ENCODE data around the gene NSFL1C. TPM values are rescaled to one million over a fixed set of nuclear protein-coding genes. Genes with fewer than 3 reads are reported as not detected.
A peak's percentile ranks its signal among the peaks of the same experiment; 100 is the strongest.

The NSFL1C gene
- total RNA-seq, 2 experiments from 2014 or later = 67.2 to 67.9 TPM

DNA sequence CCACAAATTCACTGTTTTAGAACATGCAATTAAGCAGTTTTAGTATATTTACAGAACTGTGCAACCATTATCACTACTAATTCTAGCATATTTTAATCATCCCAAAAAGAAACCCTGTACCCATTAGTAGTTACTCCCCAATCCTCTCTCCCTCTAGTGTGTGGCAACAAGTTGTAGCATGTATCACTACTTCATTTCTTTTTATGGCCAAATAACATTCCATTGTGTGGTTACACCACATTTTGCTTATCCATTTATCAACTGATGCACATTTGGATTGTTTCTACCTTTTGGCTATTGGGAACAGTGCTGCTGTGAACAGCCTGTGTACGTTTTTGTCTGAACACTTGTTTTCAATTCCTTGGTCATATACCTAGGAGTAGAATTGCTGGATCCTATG is 42.3 kb downstream of the NSFL1C start:
- Mint-ChIP-seq H3K9me3 (peaks cover 9% of the 10 kb centered on the region), H3K36me3 (ENCODE audit: low read depth) (no peaks in the 10 kb centered on the region), H3K27ac (no peak overlapping the region), H3K4me1 (ENCODE audit: low read depth) (peaks cover 9% of the 10 kb centered on the region), H3K4me3 (no peak overlapping the region), H3K27me3 (peaks cover 5% of the 10 kb centered on the region)
- ATAC-seq = no peak
- intact Hi-C loops (cut with micrococcal nuclease) = no loop called here
- ChIA-PET CTCF (interaction anchor here (1.0 to 1.6 kb wide), 2 partner anchors 43 to 82 kb away, joined by 3 to 4 read pairs; partner anchors contain the start of gene NSFL1C), POLR2A (no interaction called here)
- DNase-seq = no peak
- no peak for TF ChIP-seq CTCF (IDR thresholded peaks at IDR 0.05)

DNA sequence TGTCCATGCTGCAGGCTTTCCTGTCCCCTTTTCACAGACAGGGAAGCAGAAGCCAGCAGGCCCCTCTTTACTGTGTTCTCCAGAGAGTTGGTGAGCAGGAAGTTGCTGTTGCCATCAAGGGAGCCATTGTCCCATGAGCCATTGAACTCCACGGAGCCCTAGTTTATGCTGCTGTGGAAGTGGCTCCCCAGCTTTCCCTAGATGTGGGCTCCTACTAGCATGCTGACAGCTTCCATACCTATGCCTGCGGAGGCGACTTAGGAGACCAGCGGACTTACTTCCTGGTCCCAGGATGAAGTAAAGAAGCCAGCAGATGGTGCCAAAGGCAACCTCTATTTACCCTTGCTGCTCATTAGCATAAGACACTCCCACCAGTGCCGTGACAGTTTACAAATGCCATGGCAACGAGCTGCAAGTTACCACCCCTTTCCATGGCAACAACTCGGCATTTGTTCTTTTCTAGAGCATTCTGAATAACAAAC is 43.0 kb downstream of the NSFL1C start:
- H3K27ac Mint-ChIP-seq = no peak overlapping the region
- H3K4me3 Mint-ChIP-seq = no peak overlapping the region
- no peaks in the 10 kb centered on the region for H3K36me3 Mint-ChIP-seq (ENCODE audit: low read depth)
- ChIA-PET CTCF (interaction anchor here (1.0 to 1.6 kb wide), 2 partner anchors 43 to 83 kb away, joined by 3 to 4 read pairs; partner anchors contain the start of gene NSFL1C), POLR2A (interaction anchor here (0.7 kb wide), 1 partner anchor 186 kb away, joined by 3 read pairs; no protein-coding TSS in a partner anchor)
- intact Hi-C loops (cut with micrococcal nuclease) = no loop called here
- peaks cover 13% of the 10 kb centered on the region for H3K9me3 Mint-ChIP-seq
- DNase-seq (peak; percentile 44), ATAC-seq (peak; percentile 47)
- TF ChIP-seq CTCF (IDR thresholded peaks at IDR 0.05) = no peak
- peaks cover 9% of the 10 kb centered on the region for H3K4me1 Mint-ChIP-seq (ENCODE audit: low read depth)
- H3K27me3 Mint-ChIP-seq = peaks cover 6% of the 10 kb centered on the region

DNA sequence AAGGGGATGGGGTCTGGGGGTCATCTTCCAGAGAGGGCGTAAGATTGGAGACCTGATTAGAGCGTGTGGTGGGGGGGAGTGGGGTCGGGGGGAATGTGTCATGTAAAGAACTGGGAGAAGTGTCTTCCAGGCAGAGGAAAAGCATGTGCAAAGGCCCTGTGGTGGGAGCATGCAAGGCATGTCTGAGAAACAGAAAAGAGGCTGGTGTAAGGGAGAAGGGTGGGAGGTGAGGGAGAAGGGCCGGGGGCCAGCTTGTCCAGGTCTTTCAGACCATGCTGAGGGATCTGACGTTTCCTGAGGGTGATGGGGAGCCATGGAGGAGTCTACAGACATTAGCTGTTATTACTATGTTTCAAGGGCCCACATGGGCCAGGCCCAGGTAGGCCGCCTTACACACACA is 43.4 kb downstream of the NSFL1C start:
- ChIA-PET POLR2A (interaction anchor here (0.7 kb wide), 1 partner anchor 185 kb away, joined by 3 read pairs; no protein-coding TSS in a partner anchor), CTCF (interaction anchor here (1.6 kb wide), 1 partner anchor 44 kb away, joined by 4 read pairs; the partner anchor contains the start of gene NSFL1C)
- intact Hi-C loops (cut with micrococcal nuclease) = no loop called here
- Mint-ChIP-seq H3K36me3 (ENCODE audit: low read depth) (no peaks in the 10 kb centered on the region), H3K27me3 (peaks cover 6% of the 10 kb centered on the region), H3K27ac (no peak overlapping the region), H3K9me3 (peaks cover 13% of the 10 kb centered on the region), H3K4me1 (ENCODE audit: low read depth) (peaks cover 9% of the 10 kb centered on the region), H3K4me3 (no peak overlapping the region)
- no peak for DNase-seq
- TF ChIP-seq CTCF (IDR thresholded peaks at IDR 0.05) = no peak
- no peak for ATAC-seq

DNA sequence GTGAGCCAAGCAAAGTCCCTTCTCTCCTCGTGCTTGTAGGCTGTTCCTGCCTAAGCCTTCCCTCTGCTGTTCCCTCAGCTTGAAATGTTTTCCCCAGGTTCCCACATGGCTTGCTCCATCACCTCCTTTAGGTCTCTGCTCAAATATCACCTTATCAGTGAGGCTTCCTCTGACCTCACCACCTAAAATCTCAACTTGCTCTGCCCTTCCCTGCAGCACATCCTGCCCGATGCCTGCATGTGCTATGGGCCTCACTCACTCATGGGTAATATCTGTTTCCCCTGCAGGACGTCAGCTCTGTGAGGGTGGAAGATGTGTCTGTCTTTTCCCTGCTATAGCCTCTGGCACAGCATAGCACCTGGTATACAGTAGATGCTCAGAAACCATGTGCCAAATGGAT is 43.9 kb downstream of the NSFL1C start:
- ChIA-PET CTCF (interaction anchor here (1.6 kb wide), 1 partner anchor 44 kb away, joined by 4 read pairs; the partner anchor contains the start of gene NSFL1C), POLR2A (no interaction called here)
- no peak overlapping the region for H3K27ac Mint-ChIP-seq
- H3K27me3 Mint-ChIP-seq = peaks cover 4% of the 10 kb centered on the region
- no peak for DNase-seq
- H3K9me3 Mint-ChIP-seq = peaks cover 13% of the 10 kb centered on the region
- intact Hi-C loops (cut with micrococcal nuclease) = no loop called here
- H3K4me3 Mint-ChIP-seq = no peak overlapping the region
- peaks cover 9% of the 10 kb centered on the region for H3K4me1 Mint-ChIP-seq (ENCODE audit: low read depth)
- no peak for TF ChIP-seq CTCF (IDR thresholded peaks at IDR 0.05)
- ATAC-seq = no peak
- H3K36me3 Mint-ChIP-seq (ENCODE audit: low read depth) = no peaks in the 10 kb centered on the region

GRCh38 chr20:1420066-1420465 is 46.6 kb downstream of the NSFL1C start:
- no peak overlapping the region for H3K27ac Mint-ChIP-seq
- DNase-seq (no peak), ATAC-seq (no peak)
- intact Hi-C loops (cut with micrococcal nuclease) = no loop called here
- H3K4me3 Mint-ChIP-seq = no peak overlapping the region
- peaks cover 8% of the 10 kb centered on the region for H3K4me1 Mint-ChIP-seq (ENCODE audit: low read depth)
- peaks cover 13% of the 10 kb centered on the region for H3K9me3 Mint-ChIP-seq
- no peak for TF ChIP-seq CTCF (IDR thresholded peaks at IDR 0.05)
- H3K27me3 Mint-ChIP-seq = peaks cover 4% of the 10 kb centered on the region
- H3K36me3 Mint-ChIP-seq (ENCODE audit: low read depth) = no peaks in the 10 kb centered on the region
- ChIA-PET POLR2A (no interaction called here), CTCF (interaction anchor here (0.6 kb wide), 1 partner anchor 16 kb away, joined by 3 read pairs; no protein-coding TSS in a partner anchor)

Measured in activated CD8-positive, alpha-beta T cell treated with anti-CD3 and anti-CD28 coated beads for 36 hours (primary cell).